GM18526 (cell line): ENCODE data around the gene PTPRE.

ENCODE experiments used
- POLR2A ChIP-seq: IDR thresholded peaks from 3 replicates; pipeline ENCODE4 v1.6.1; 2011; ENCODE audit not compliant: insufficient read length; ENCODE audit errors: extremely low read depth

Gene PTPRE

GRCh38 chr10:128086003-128086863 lies 179.3 kb downstream of the PTPRE start:
- no peak for TF ChIP-seq POLR2A

GRCh38 chr10:128087146-128087883 lies 180.4 kb downstream of the PTPRE start:
- no peak for TF ChIP-seq POLR2A

- TF ChIP-seq POLR2A, result no peak
Measured at GRCh38 chr10:128087884-128088709, 181.2 kb downstream of the PTPRE start.

- no peak for TF ChIP-seq POLR2A
Measured at GRCh38 chr10:128091636-128092210, 184.8 kb downstream of the PTPRE start.

GRCh38 chr10:128092454-128092853 lies 185.6 kb downstream of the PTPRE start:
- no peak for TF ChIP-seq POLR2A

GRCh38 chr10:128095027-128095752 lies 188.3 kb downstream of the PTPRE start:
- TF ChIP-seq POLR2A, result no peak

GRCh38 chr10:128095753-128096469 lies 189.0 kb downstream of the PTPRE start:
- no peak for TF ChIP-seq POLR2A

- no peak for TF ChIP-seq POLR2A
Measured at GRCh38 chr10:128096486-128097199, 189.7 kb downstream of the PTPRE start.

GRCh38 chr10:128097783-128098182 lies 190.9 kb downstream of the PTPRE start:
- no peak for TF ChIP-seq POLR2A

- no peak for TF ChIP-seq POLR2A
Measured at GRCh38 chr10:128098631-128099030, 191.7 kb downstream of the PTPRE start.

- no peak for TF ChIP-seq POLR2A
Measured at GRCh38 chr10:128099901-128100300, 193.0 kb downstream of the PTPRE start.

GRCh38 chr10:128101901-128102300 lies 195.0 kb downstream of the PTPRE start:
- TF ChIP-seq POLR2A, result no peak
